Stimulated activated CD8-positive, alpha-beta memory T cell treated with anti-CD3 and anti-CD28 coated beads, Interleukin-15, amount 100 ng/mL, for 24 hours (primary cell): ENCODE measurements around the gene AQP6.

Source experiments
- DNase-seq: peaks from one replicate; pipeline ENCODE4 v3.0.0-alpha.2; 2020; ENCODE audit warnings: low read depth

Gene AQP6

GRCh38 chr12:49972641-49973360 lies at the start of gene AQP6:
TSS of gene AQP6 (plus strand) at chr12:49972947. CDS start at chr12:49973174, 227 bp downstream.
- DNase-seq, result no peak

GRCh38 chr12:49923035-49923644 lies 49.6 kb upstream of the AQP6 start:
- no peak for DNase-seq

GRCh38 chr12:49923880-49924556 lies 48.7 kb upstream of the AQP6 start:
- DNase-seq, result no peak

- no peak for DNase-seq
These were observed 48.0 kb upstream of the AQP6 start for GRCh38 chr12:49924628-49925246.

GRCh38 chr12:49925433-49926204 lies 47.1 kb upstream of the AQP6 start:
- no peak for DNase-seq

GRCh38 chr12:49928471-49928870 lies 44.3 kb upstream of the AQP6 start:
- no peak for DNase-seq

GRCh38 chr12:49929581-49929980 lies 43.2 kb upstream of the AQP6 start:
- no peak for DNase-seq

GRCh38 chr12:49930515-49931288 lies 42.0 kb upstream of the AQP6 start:
- DNase-seq, result no peak

- DNase-seq, result no peak
These were observed 40.7 kb upstream of the AQP6 start for GRCh38 chr12:49932023-49932422.

GRCh38 chr12:49932533-49933130 lies 40.1 kb upstream of the AQP6 start:
- DNase-seq, result no peak

- DNase-seq, result no peak
These were observed 39.0 kb upstream of the AQP6 start for GRCh38 chr12:49933796-49934195.

- no peak for DNase-seq
These were observed 38.2 kb upstream of the AQP6 start for GRCh38 chr12:49934505-49934904.

GRCh38 chr12:49936925-49937324 lies 35.8 kb upstream of the AQP6 start:
- no peak for DNase-seq

- no peak for DNase-seq
These were observed 35.0 kb upstream of the AQP6 start for GRCh38 chr12:49937639-49938300.

GRCh38 chr12:49939307-49939706 lies 33.4 kb upstream of the AQP6 start:
- DNase-seq, result no peak

GRCh38 chr12:49939707-49940106 lies 33.0 kb upstream of the AQP6 start:
- DNase-seq, result no peak

- no peak for DNase-seq
These were observed 30.9 kb upstream of the AQP6 start for GRCh38 chr12:49941556-49942511.

- DNase-seq, result no peak
These were observed 30.2 kb upstream of the AQP6 start for GRCh38 chr12:49942512-49942893.
